ENCODE results near the gene PACRG.

DNA sequence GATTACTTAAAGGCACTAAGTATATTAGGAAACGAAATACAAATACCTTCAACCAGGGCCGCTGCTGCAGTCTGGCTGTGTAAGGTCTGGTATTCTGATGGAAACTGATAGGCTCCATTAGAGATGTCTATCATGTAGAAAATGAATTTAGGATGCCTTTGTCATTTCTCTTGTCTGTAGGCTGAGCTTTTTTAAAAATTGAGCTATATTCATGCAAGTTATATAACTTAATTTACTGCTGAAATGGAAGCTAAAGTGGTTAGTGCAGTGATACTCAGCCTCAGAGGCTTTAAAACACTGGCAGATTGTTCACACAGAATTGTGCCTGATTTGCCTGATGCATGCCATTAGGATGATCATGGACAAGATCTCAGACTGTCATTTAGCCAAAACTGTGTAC lies 400.6 kb downstream of the PACRG start:
- TF ChIP-seq, protein P1, sequence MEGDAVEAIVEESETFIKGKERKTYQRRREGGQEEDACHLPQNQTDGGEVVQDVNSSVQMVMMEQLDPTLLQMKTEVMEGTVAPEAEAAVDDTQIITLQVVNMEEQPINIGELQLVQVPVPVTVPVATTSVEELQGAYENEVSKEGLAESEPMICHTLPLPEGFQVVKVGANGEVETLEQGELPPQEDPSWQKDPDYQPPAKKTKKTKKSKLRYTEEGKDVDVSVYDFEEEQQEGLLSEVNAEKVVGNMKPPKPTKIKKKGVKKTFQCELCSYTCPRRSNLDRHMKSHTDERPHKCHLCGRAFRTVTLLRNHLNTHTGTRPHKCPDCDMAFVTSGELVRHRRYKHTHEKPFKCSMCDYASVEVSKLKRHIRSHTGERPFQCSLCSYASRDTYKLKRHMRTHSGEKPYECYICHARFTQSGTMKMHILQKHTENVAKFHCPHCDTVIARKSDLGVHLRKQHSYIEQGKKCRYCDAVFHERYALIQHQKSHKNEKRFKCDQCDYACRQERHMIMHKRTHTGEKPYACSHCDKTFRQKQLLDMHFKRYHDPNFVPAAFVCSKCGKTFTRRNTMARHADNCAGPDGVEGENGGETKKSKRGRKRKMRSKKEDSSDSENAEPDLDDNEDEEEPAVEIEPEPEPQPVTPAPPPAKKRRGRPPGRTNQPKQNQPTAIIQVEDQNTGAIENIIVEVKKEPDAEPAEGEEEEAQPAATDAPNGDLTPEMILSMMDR (IDR thresholded peaks at IDR 0.05) = no peak
- no peak for TF ChIP-seq POLR2A (IDR thresholded peaks at IDR 0.05)
